GM19452 (cell line): Measurements from ENCODE around the gene MCFD2.
"Not testable (repeated sequence)": the region's sequence is repeated elsewhere in the genome, so short reads cannot be mapped to it uniquely, and the experiment has no call there.

ENCODE experiments used
- ATAC-seq: cut with Tn5 transposase; IDR thresholded peaks from one replicate; pipeline ENCODE4 v1.9.1; 2021; ENCODE audit not compliant: unreplicated experiment

Gene MCFD2

GRCh38 chr2:46904908-46905678 is 10.5 kb downstream of the MCFD2 start:
- not testable (repeated sequence) for ATAC-seq

GRCh38 chr2:46902980-46903379 is 12.6 kb downstream of the MCFD2 start:
- ATAC-seq = not testable (repeated sequence)

- ATAC-seq = no peak
Observed at GRCh38 chr2:46902465-46902864, 13.1 kb downstream of the MCFD2 start.

- no peak for ATAC-seq
Observed at GRCh38 chr2:46901611-46902010, 14.0 kb downstream of the MCFD2 start.

- no peak for ATAC-seq
Observed at GRCh38 chr2:46900381-46900780, 15.2 kb downstream of the MCFD2 start.

- no peak for ATAC-seq
Observed at GRCh38 chr2:46899053-46899452, 16.6 kb downstream of the MCFD2 start.

- ATAC-seq = no peak
Observed at GRCh38 chr2:46898024-46898423, 17.6 kb downstream of the MCFD2 start.

GRCh38 chr2:46893269-46893939 is 22.2 kb downstream of the MCFD2 start:
- no peak for ATAC-seq

- no peak for ATAC-seq
Observed at GRCh38 chr2:46891956-46892553, 23.6 kb downstream of the MCFD2 start.

- no peak for ATAC-seq
Observed at GRCh38 chr2:46888421-46888952, 27.1 kb downstream of the MCFD2 start.

GRCh38 chr2:46887028-46887885 is 28.3 kb downstream of the MCFD2 start:
- no peak for ATAC-seq

- no peak for ATAC-seq
Observed at GRCh38 chr2:46886268-46887027, 29.2 kb downstream of the MCFD2 start.

GRCh38 chr2:46885376-46885775 is 30.2 kb downstream of the MCFD2 start:
- no peak for ATAC-seq

- ATAC-seq = no peak
Observed at GRCh38 chr2:46879511-46879910, 36.1 kb downstream of the MCFD2 start.

GRCh38 chr2:46878886-46879285 is 36.7 kb downstream of the MCFD2 start:
- ATAC-seq = no peak

- no peak for ATAC-seq
Observed at GRCh38 chr2:46878240-46878877, 37.2 kb downstream of the MCFD2 start.

GRCh38 chr2:46877619-46878113 is 37.9 kb downstream of the MCFD2 start:
- ATAC-seq = no peak

GRCh38 chr2:46876741-46877384 is 38.7 kb downstream of the MCFD2 start:
- ATAC-seq = no peak
